ENCODE data around the gene SLC39A12.

DNA sequence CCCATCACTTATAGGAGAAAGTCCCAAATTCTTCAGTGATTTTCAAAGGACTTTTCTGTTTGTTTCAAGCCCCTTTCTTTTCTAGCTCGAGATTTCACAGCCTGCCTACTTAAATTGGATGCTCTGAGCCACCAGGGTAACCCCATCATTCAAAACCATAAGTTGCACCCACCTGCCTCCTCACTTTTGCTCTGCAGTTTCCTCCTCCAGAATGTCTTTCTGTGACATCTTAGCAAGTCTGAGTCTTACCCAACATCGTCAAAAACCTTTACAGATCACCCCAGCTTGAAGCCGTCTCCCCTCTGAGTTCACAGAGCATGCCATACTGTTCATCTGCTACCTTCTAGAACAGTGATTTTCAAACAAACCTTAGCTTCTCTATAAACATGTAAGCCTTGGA, 124.2 kb downstream of the SLC39A12 start:
- TF ChIP-seq, protein P1, sequence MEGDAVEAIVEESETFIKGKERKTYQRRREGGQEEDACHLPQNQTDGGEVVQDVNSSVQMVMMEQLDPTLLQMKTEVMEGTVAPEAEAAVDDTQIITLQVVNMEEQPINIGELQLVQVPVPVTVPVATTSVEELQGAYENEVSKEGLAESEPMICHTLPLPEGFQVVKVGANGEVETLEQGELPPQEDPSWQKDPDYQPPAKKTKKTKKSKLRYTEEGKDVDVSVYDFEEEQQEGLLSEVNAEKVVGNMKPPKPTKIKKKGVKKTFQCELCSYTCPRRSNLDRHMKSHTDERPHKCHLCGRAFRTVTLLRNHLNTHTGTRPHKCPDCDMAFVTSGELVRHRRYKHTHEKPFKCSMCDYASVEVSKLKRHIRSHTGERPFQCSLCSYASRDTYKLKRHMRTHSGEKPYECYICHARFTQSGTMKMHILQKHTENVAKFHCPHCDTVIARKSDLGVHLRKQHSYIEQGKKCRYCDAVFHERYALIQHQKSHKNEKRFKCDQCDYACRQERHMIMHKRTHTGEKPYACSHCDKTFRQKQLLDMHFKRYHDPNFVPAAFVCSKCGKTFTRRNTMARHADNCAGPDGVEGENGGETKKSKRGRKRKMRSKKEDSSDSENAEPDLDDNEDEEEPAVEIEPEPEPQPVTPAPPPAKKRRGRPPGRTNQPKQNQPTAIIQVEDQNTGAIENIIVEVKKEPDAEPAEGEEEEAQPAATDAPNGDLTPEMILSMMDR (IDR thresholded peaks at IDR 0.05): no peak
- no peak for TF ChIP-seq POLR2A (IDR thresholded peaks at IDR 0.05)

All from body of pancreas (tissue), 4 donors.